K562 (cell line): ENCODE data around the gene FTH1. TPM values are rescaled to one million over a fixed set of nuclear protein-coding genes. Genes with fewer than 3 reads are reported as not detected.

Source experiments
- BHLHE40 ChIP-seq: IDR thresholded peaks from 2 replicates; pipeline ENCODE4 v1.6.1; 2011; ENCODE audit warnings: low read length, improper control_type of control experiment
- CREB3L1 ChIP-seq: fragments of 450-650 bp; IDR thresholded peaks from 2 replicates; pipeline ENCODE4 v1.6.1; 2014; ENCODE audit warnings: low read depth, mild to moderate bottlenecking, moderate library complexity, borderline replicate concordance
- HDAC3 ChIP-seq: fragments of 450-650 bp; IDR thresholded peaks from 2 replicates; pipeline ENCODE4 v1.6.1; 2018; ENCODE audit warnings: borderline replicate concordance, mild to moderate bottlenecking, moderate library complexity; ENCODE audit not compliant: partially characterized antibody
- HNRNPLL ChIP-seq: fragments of 200-400 bp; formaldehyde crosslinking; IDR thresholded peaks from 2 replicates; pipeline ENCODE4 v1.6.1; 2017; ENCODE audit warnings: low read length, low read depth, mild to moderate bottlenecking; ENCODE audit not compliant: poor library complexity, severe bottlenecking
- MCM3 ChIP-seq: fragments of 450-650 bp; IDR thresholded peaks from 2 replicates; pipeline ENCODE4 v1.6.1; 2016
- MED1 ChIP-seq: sonication (generic); formaldehyde crosslinking; IDR thresholded peaks from 2 replicates; pipeline ENCODE4 v1.8.1; 2023; ENCODE audit warnings: missing genetic modification reagents, borderline replicate concordance
- NCOA6 ChIP-seq: fragments of 450-650 bp; IDR thresholded peaks from 2 replicates; pipeline ENCODE4 v1.6.1; 2017; ENCODE audit warnings: mild to moderate bottlenecking
- NUFIP1 ChIP-seq: fragments of 450-650 bp; IDR thresholded peaks from 2 replicates; pipeline ENCODE4 v1.6.1; 2018; ENCODE audit not compliant: partially characterized antibody
- SAFB2 ChIP-seq: fragments of 200-400 bp; formaldehyde crosslinking; IDR thresholded peaks from 2 replicates; pipeline ENCODE4 v1.6.1; 2018; ENCODE audit warnings: borderline replicate concordance, low read length, low read depth, moderate library complexity; ENCODE audit not compliant: severe bottlenecking
- ZBTB49 ChIP-seq: sonication (generic); formaldehyde crosslinking; IDR thresholded peaks from 2 replicates; pipeline ENCODE4 v1.8.0; 2022; ENCODE audit warnings: missing genetic modification reagents, mild to moderate bottlenecking, borderline replicate concordance
- ZHX1 ChIP-seq: fragments of 150-350 bp; conservative IDR thresholded peaks from 2 replicates; pipeline ENCODE4 v1.6.1; 2014; ENCODE audit warnings: low read length
- ZNF354B ChIP-seq: fragments of 250-450 bp; sonication (Bioruptor Pico); IDR thresholded peaks from 2 replicates; pipeline ENCODE4 v1.4.0; 2020
- ZNF431 ChIP-seq: sonication (generic); formaldehyde crosslinking; IDR thresholded peaks from 2 replicates; pipeline ENCODE4 v1.8.0; 2022; ENCODE audit warnings: mild to moderate bottlenecking, missing genetic modification reagents
- ZNF445 ChIP-seq: fragments of 250-450 bp; sonication (Bioruptor Pico); IDR thresholded peaks from 2 replicates; pipeline ENCODE4 v1.4.0; 2020; ENCODE audit warnings: low read depth, mild to moderate bottlenecking, moderate library complexity
- ZNF589 ChIP-seq: fragments of 200-800 bp; sonication (Bioruptor generic); IDR thresholded peaks from 2 replicates; pipeline ENCODE4 v1.6.1; 2016; ENCODE audit warnings: low read depth, missing genetic modification characterization, missing compliant biosample characterization
- ZNF639 ChIP-seq, 2 experiments: fragments of 200-800 bp in 1 of 2; sonication (Bioruptor generic) in 1 of 2; sonication (generic) in 1 of 2; formaldehyde crosslinking in 1 of 2; IDR thresholded peaks in 1 of 2; conservative IDR thresholded peaks in 1 of 2; 2 replicates each; pipeline versions ENCODE4 v1.5.0 to v1.6.1; 2016 to 2020; ENCODE audit warnings: missing compliant biosample characterization in 1 of 2, missing genetic modification characterization in 1 of 2, missing genetic modification reagents in 1 of 2
- ZNF695 ChIP-seq: fragments of 450-650 bp; formaldehyde crosslinking; IDR thresholded peaks from 2 replicates; pipeline ENCODE4 v1.4.0; 2020; ENCODE audit warnings: mild to moderate bottlenecking, moderate library complexity
- polyA plus RNA-seq, 8 experiments: library from polyadenylated mRNA; depleted of rRNA in 4 of 8; stranded (reverse) in 5 of 8; unstranded in 3 of 8; fragments of >200 nt; fragmentation: Nextera tagmentation in 2 of 8; fragmentation: Illumina TruSeq in 1 of 8; extraction: Ambion mirVana in 2 of 8; extraction: Trizol in 1 of 8; gene quantifications; 2 replicates each; pipeline versions ENCODE4 v1.2.1 to v1.2.3, GENCODE V29; 2011 to 2014; ENCODE audit warnings: inconsistent platforms in 1 of 8, missing spikeins in 1 of 8
- total RNA-seq, 7 experiments: library from RNA; depleted of rRNA in 6 of 7; stranded (reverse); fragments of >200 nt in 6 of 7; fragmentation: Illumina TruSeq in 2 of 7; extraction: Trizol in 2 of 7; gene quantifications; 2 replicates each; pipeline versions ENCODE4 v1.2.1 to v1.2.3, GENCODE V29; 2011 to 2021; ENCODE audit warnings: low replicate concordance in 1 of 7

FTH1 gene
- total and polyA plus RNA-seq, 9 of the 15 experiments (the other 6 are each of a cell fraction or from before 2014, with no cell fraction given) = 370 to 3,146 (median 802) TPM

- TF ChIP-seq ZHX1 (no peak), NCOA6 (no peak), HNRNPLL (no peak), ZNF589 (no peak), ZNF695 (CRISPR knock-in tag) (no peak), ZNF445 (no peak), BHLHE40 (no peak), MED1 (CRISPR knock-in tag) (no peak), ZNF354B (CRISPR knock-in tag) (no peak), ZBTB49 (CRISPR knock-in tag) (no peak), SAFB2 (no peak), MCM3 (no peak), HDAC3 (no peak), ZNF431 (CRISPR knock-in tag) (no peak), CREB3L1 (no peak), ZNF639 (CRISPR knock-in tag; conservative IDR thresholded peaks at IDR 0.05 in 1 of 2, IDR thresholded peaks at IDR 0.05 in 1 of 2) (no peak), NUFIP1 (no peak)
These were observed 13.2 kb downstream of the FTH1 start (continued) for GRCh38 chr11:61954106-61954850.
